ENCODE measurements around the gene DDX24.

Gene DDX24

GRCh38 chr14:94045101-94045500, 35.9 kb downstream of the DDX24 start:
- TF ChIP-seq CTCF (IDR thresholded peaks at IDR 0.05; ENCODE audit: insufficient read depth, low read depth, low read length, missing control alignments): no peak
- no peak for DNase-seq (ENCODE audit: low read depth)
- H3K4me3 ChIP-seq (ENCODE audit: low read depth, low read length): no peak overlapping the region

GRCh38 chr14:94044476-94045091, 36.4 kb downstream of the DDX24 start:
- TF ChIP-seq CTCF (IDR thresholded peaks at IDR 0.05; ENCODE audit: insufficient read depth, low read depth, low read length, missing control alignments): no peak
- no peak overlapping the region for H3K4me3 ChIP-seq (ENCODE audit: low read depth, low read length)
- no peak for DNase-seq (ENCODE audit: low read depth)

GRCh38 chr14:94043756-94044475, 37.1 kb downstream of the DDX24 start:
- TF ChIP-seq CTCF (IDR thresholded peaks at IDR 0.05; ENCODE audit: insufficient read depth, low read depth, low read length, missing control alignments): no peak
- no peak for DNase-seq (ENCODE audit: low read depth)
- no peak overlapping the region for H3K4me3 ChIP-seq (ENCODE audit: low read depth, low read length)

- TF ChIP-seq CTCF (IDR thresholded peaks at IDR 0.05; ENCODE audit: insufficient read depth, low read depth, low read length, missing control alignments): no peak
- H3K4me3 ChIP-seq (ENCODE audit: low read depth, low read length): no peak overlapping the region
- DNase-seq (ENCODE audit: low read depth): no peak
Observed at GRCh38 chr14:94043111-94043755, 37.8 kb downstream of the DDX24 start.

- no peak overlapping the region for H3K4me3 ChIP-seq (ENCODE audit: low read depth, low read length)
- no peak for DNase-seq (ENCODE audit: low read depth)
- TF ChIP-seq CTCF (IDR thresholded peaks at IDR 0.05; ENCODE audit: insufficient read depth, low read depth, low read length, missing control alignments): no peak
Observed at GRCh38 chr14:94042433-94043091, 38.4 kb downstream of the DDX24 start.

- no peak for TF ChIP-seq CTCF (IDR thresholded peaks at IDR 0.05; ENCODE audit: insufficient read depth, low read depth, low read length, missing control alignments)
- no peak for DNase-seq (ENCODE audit: low read depth)
- H3K4me3 ChIP-seq (ENCODE audit: low read depth, low read length): no peak overlapping the region
Observed at GRCh38 chr14:94041551-94042346, 39.3 kb downstream of the DDX24 start.

Data from GM12865 (cell line).